Skeletal muscle satellite cell (primary cell): Measurements from ENCODE around the gene MEIS2.

ENCODE experiments used
- H3K27me3 ChIP-seq: 2 replicates; pipeline ENCODE4 v1.7.0; 2013; ENCODE audit warnings: low read length; ENCODE audit not compliant: control insufficient read depth, insufficient read depth
- H3K36me3 ChIP-seq: 2 replicates; pipeline ENCODE4 v1.7.0; 2013; ENCODE audit warnings: mild to moderate bottlenecking, control low read depth, low read length; ENCODE audit not compliant: insufficient read depth
- H3K4me1 ChIP-seq: 2 replicates; pipeline ENCODE4 v1.7.0; 2013; ENCODE audit warnings: low read length; ENCODE audit not compliant: control insufficient read depth, insufficient read depth
- H3K4me2 ChIP-seq: 2 replicates; pipeline ENCODE4 v1.7.0; 2013; ENCODE audit warnings: mild to moderate bottlenecking, low read length
- H3K4me3 ChIP-seq: 2 replicates; pipeline ENCODE4 v1.7.0; 2013; ENCODE audit warnings: low read length
- H3K9ac ChIP-seq: 2 replicates; pipeline ENCODE4 v1.7.0; 2013; ENCODE audit warnings: mild to moderate bottlenecking, low read depth, low read length, moderate library complexity
- H3K9me3 ChIP-seq: replicated peaks from 2 replicates; pipeline ENCODE4 v1.7.0; 2013; ENCODE audit warnings: mild to moderate bottlenecking, control low read depth, low read length

Gene MEIS2

GRCh38 chr15:36882487-36883131, 217.7 kb downstream of the MEIS2 start:
- H3K27me3 ChIP-seq = peaks cover 98% of the 10 kb centered on the region
- no peak overlapping the region for H3K4me3 ChIP-seq
- H3K9me3 ChIP-seq = no peaks in the 10 kb centered on the region
- H3K9ac ChIP-seq = no peak overlapping the region
- H3K4me1 ChIP-seq = peaks cover 3% of the 10 kb centered on the region
- H3K36me3 ChIP-seq = no peaks in the 10 kb centered on the region
- H3K4me2 ChIP-seq = no peak overlapping the region

GRCh38 chr15:36882056-36882455, 218.3 kb downstream of the MEIS2 start:
- Histone ChIP-seq H3K4me1 (peaks cover 3% of the 10 kb centered on the region), H3K36me3 (no peaks in the 10 kb centered on the region), H3K4me3 (no peak overlapping the region), H3K4me2 (no peak overlapping the region), H3K27me3 (peaks cover 98% of the 10 kb centered on the region), H3K9me3 (no peaks in the 10 kb centered on the region), H3K9ac (no peak overlapping the region)

- Histone ChIP-seq H3K4me3 (no peak overlapping the region), H3K36me3 (no peaks in the 10 kb centered on the region), H3K9ac (no peak overlapping the region), H3K9me3 (no peaks in the 10 kb centered on the region), H3K27me3 (peaks cover 98% of the 10 kb centered on the region), H3K4me1 (peaks cover 3% of the 10 kb centered on the region), H3K4me2 (no peak overlapping the region)
Measured at GRCh38 chr15:36881516-36881915, 218.8 kb downstream of the MEIS2 start.

- Histone ChIP-seq H3K27me3 (peaks cover 98% of the 10 kb centered on the region), H3K9me3 (no peaks in the 10 kb centered on the region), H3K36me3 (no peaks in the 10 kb centered on the region), H3K4me2 (no peak overlapping the region), H3K4me1 (peaks cover 3% of the 10 kb centered on the region), H3K9ac (no peak overlapping the region), H3K4me3 (no peak overlapping the region)
Measured at GRCh38 chr15:36880913-36881460, 219.4 kb downstream of the MEIS2 start.

GRCh38 chr15:36880224-36880912, 220.0 kb downstream of the MEIS2 start:
- Histone ChIP-seq H3K9ac (no peak overlapping the region), H3K4me3 (no peak overlapping the region), H3K4me1 (peaks cover 3% of the 10 kb centered on the region), H3K9me3 (no peaks in the 10 kb centered on the region), H3K27me3 (peaks cover 98% of the 10 kb centered on the region), H3K4me2 (no peak overlapping the region), H3K36me3 (no peaks in the 10 kb centered on the region)

- Histone ChIP-seq H3K9ac (no peak overlapping the region), H3K4me1 (peaks cover 3% of the 10 kb centered on the region), H3K4me2 (no peak overlapping the region), H3K4me3 (no peak overlapping the region), H3K27me3 (peaks cover 96% of the 10 kb centered on the region), H3K36me3 (no peaks in the 10 kb centered on the region), H3K9me3 (no peaks in the 10 kb centered on the region)
Measured at GRCh38 chr15:36879568-36880222, 220.7 kb downstream of the MEIS2 start.

GRCh38 chr15:36878684-36879262, 221.6 kb downstream of the MEIS2 start:
- H3K36me3 ChIP-seq = no peaks in the 10 kb centered on the region
- no peak overlapping the region for H3K4me3 ChIP-seq
- H3K9me3 ChIP-seq = no peaks in the 10 kb centered on the region
- no peak overlapping the region for H3K9ac ChIP-seq
- peaks cover 3% of the 10 kb centered on the region for H3K4me1 ChIP-seq
- H3K4me2 ChIP-seq = no peak overlapping the region
- H3K27me3 ChIP-seq = peaks cover 94% of the 10 kb centered on the region

- peaks cover 3% of the 10 kb centered on the region for H3K4me1 ChIP-seq
- peak overlapping the region; percentile 55 for H3K4me2 ChIP-seq
- H3K4me3 ChIP-seq = peak overlapping the region; percentile 37
- H3K9ac ChIP-seq = no peak overlapping the region
- no peaks in the 10 kb centered on the region for H3K36me3 ChIP-seq
- peaks cover 91% of the 10 kb centered on the region for H3K27me3 ChIP-seq
- H3K9me3 ChIP-seq = no peaks in the 10 kb centered on the region
Measured at GRCh38 chr15:36877796-36878683, 222.3 kb downstream of the MEIS2 start.

GRCh38 chr15:36877294-36877693, 223.1 kb downstream of the MEIS2 start:
- H3K4me2 ChIP-seq = no peak overlapping the region
- no peak overlapping the region for H3K4me3 ChIP-seq
- H3K27me3 ChIP-seq = peaks cover 84% of the 10 kb centered on the region
- no peak overlapping the region for H3K9ac ChIP-seq
- no peaks in the 10 kb centered on the region for H3K36me3 ChIP-seq
- H3K9me3 ChIP-seq = no peaks in the 10 kb centered on the region
- H3K4me1 ChIP-seq = peaks cover 3% of the 10 kb centered on the region

GRCh38 chr15:36875740-36876334, 224.5 kb downstream of the MEIS2 start:
- peaks cover 3% of the 10 kb centered on the region for H3K4me1 ChIP-seq

More at GRCh38 chr15:36875740-36876334, 224.5 kb downstream of the MEIS2 start:
- H3K4me2 ChIP-seq = no peak overlapping the region
- H3K9ac ChIP-seq = no peak overlapping the region
- no peak overlapping the region for H3K4me3 ChIP-seq
- H3K9me3 ChIP-seq = no peaks in the 10 kb centered on the region
- H3K27me3 ChIP-seq = peaks cover 80% of the 10 kb centered on the region
- no peaks in the 10 kb centered on the region for H3K36me3 ChIP-seq
